Measurements from ENCODE around the gene HSPBAP1.

- TF ChIP-seq ESRRG (CRISPR knock-in tag; IDR thresholded peaks at IDR 0.05) (no peak), ZNF565 (CRISPR knock-in tag; conservative IDR thresholded peaks at IDR 0.05; ENCODE audit: low read depth) (no peak), CREB5 (CRISPR knock-in tag; IDR thresholded peaks at IDR 0.05; ENCODE audit: low read depth) (no peak), TCF4 (CRISPR knock-in tag; IDR thresholded peaks at IDR 0.05; ENCODE audit: borderline replicate concordance) (no peak), SNAI2 (CRISPR knock-in tag; IDR thresholded peaks at IDR 0.05) (no peak)
Observed at GRCh38 chr3:122810734-122811133, 17.1 kb upstream of the HSPBAP1 start.

All from SK-N-SH treated with all-trans-retinoic acid at 6 μM for 48 hours (cell line).